NCI-H1436 treated with DMSO at 0.1 percent for 48 hours (cell line): Measurements from ENCODE around the gene ITSN2.

Source experiments
- DNase-seq: peaks from one replicate; lab custom pipeline; 2025; lab: John Stamatoyannopoulos, UW

The ITSN2 gene

GRCh38 chr2:24334245-24334633 is 26.1 kb downstream of the ITSN2 start:
- DNase-seq, result no peak

GRCh38 chr2:24332791-24333540 is 27.4 kb downstream of the ITSN2 start:
- no peak for DNase-seq

GRCh38 chr2:24330161-24330560 is 30.2 kb downstream of the ITSN2 start:
- DNase-seq, result no peak

- DNase-seq, result no peak
Observed at GRCh38 chr2:24329700-24330099, 30.6 kb downstream of the ITSN2 start.

GRCh38 chr2:24328010-24328409 is 32.3 kb downstream of the ITSN2 start:
- no peak for DNase-seq

GRCh38 chr2:24317491-24317920 is 42.8 kb downstream of the ITSN2 start:
- DNase-seq, result no peak

- no peak for DNase-seq
Observed at GRCh38 chr2:24315669-24316068, 44.7 kb downstream of the ITSN2 start.

- no peak for DNase-seq
Observed at GRCh38 chr2:24313744-24314632, 46.3 kb downstream of the ITSN2 start.

GRCh38 chr2:24307961-24308360 is 52.4 kb downstream of the ITSN2 start:
- no peak for DNase-seq

- no peak for DNase-seq
Observed at GRCh38 chr2:24304631-24305030, 55.7 kb downstream of the ITSN2 start.

GRCh38 chr2:24304098-24304497 is 56.2 kb downstream of the ITSN2 start:
- no peak for DNase-seq

- DNase-seq, result no peak
Observed at GRCh38 chr2:24301599-24301998, 58.7 kb downstream of the ITSN2 start.

- no peak for DNase-seq
Observed at GRCh38 chr2:24297663-24298062, 62.7 kb downstream of the ITSN2 start.

GRCh38 chr2:24287171-24287570 is 73.2 kb downstream of the ITSN2 start:
- DNase-seq, result no peak

GRCh38 chr2:24285484-24286152 is 74.7 kb downstream of the ITSN2 start:
- no peak for DNase-seq

GRCh38 chr2:24280645-24281044 is 79.7 kb downstream of the ITSN2 start:
- DNase-seq, result no peak

- DNase-seq, result no peak
Observed at GRCh38 chr2:24280161-24280560, 80.2 kb downstream of the ITSN2 start.

GRCh38 chr2:24276349-24276899 is 83.9 kb downstream of the ITSN2 start:
- no peak for DNase-seq

GRCh38 chr2:24274809-24275208 is 85.5 kb downstream of the ITSN2 start:
- DNase-seq, result no peak

GRCh38 chr2:24273598-24273997 is 86.7 kb downstream of the ITSN2 start:
- no peak for DNase-seq

- DNase-seq, result no peak
Observed at GRCh38 chr2:24272907-24273306, 87.4 kb downstream of the ITSN2 start.

GRCh38 chr2:24272161-24272802 is 88.1 kb downstream of the ITSN2 start:
- DNase-seq, result no peak
